H1 (cell line): ENCODE measurements around the gene GNB5. TPM values are rescaled to one million over a fixed set of nuclear protein-coding genes. Genes with fewer than 3 reads are reported as not detected.

ENCODE experiments used
- CHD7 ChIP-seq: fragments of 300-600 bp; sonication (generic); IDR thresholded peaks from 2 replicates; pipeline ENCODE4 v1.7.1; 2012; ENCODE audit warnings: low read length, moderate library complexity, mild to moderate bottlenecking, inconsistent platforms; ENCODE audit not compliant: insufficient replicate concordance
- EGR1 ChIP-seq: IDR thresholded peaks from 2 replicates; pipeline ENCODE4 v1.6.1; 2011; ENCODE audit warnings: low read depth, low read length, borderline replicate concordance
- RAD21 ChIP-seq, 2 experiments: IDR thresholded peaks in 1 of 2; conservative IDR thresholded peaks in 1 of 2; 2 replicates each; pipeline ENCODE4 v1.6.1; 2011; ENCODE audit warnings: low read depth in 2 of 2, low read length in 2 of 2, improper control_type of control experiment in 1 of 2, inconsistent platforms in 1 of 2, mild to moderate bottlenecking in 1 of 2, moderate library complexity in 1 of 2
- polyA plus RNA-seq, 7 experiments: library from polyadenylated mRNA; depleted of rRNA in 3 of 7; stranded (reverse) in 5 of 7; unstranded in 2 of 7; fragments of >200 nt in 5 of 7; fragments of 200-250 nt in 2 of 7; gene quantifications; 1 replicate in 5 of 7; 2 replicates in 1 of 7; 4 replicates in 1 of 7; pipeline versions ENCODE4 v1.2.1 to v1.2.3, GENCODE V29; 2011 to 2013; ENCODE audit warnings: missing spikeins in 2 of 7, mixed read lengths in 2 of 7
- total RNA-seq: library from RNA; stranded (reverse); fragmentation: NEBNext Ultra II Directional; extraction: Animal tissue kit (Norgen Biotek cat#: 25700); gene quantifications from 2 replicates; pipeline ENCODE4 v1.2.1, GENCODE V29; 2021

The GNB5 gene
- total and polyA plus RNA-seq, 2 of the 8 experiments (the other 6 are each of a cell fraction or from before 2014, with no cell fraction given): 21.7 to 42.5 TPM

DNA sequence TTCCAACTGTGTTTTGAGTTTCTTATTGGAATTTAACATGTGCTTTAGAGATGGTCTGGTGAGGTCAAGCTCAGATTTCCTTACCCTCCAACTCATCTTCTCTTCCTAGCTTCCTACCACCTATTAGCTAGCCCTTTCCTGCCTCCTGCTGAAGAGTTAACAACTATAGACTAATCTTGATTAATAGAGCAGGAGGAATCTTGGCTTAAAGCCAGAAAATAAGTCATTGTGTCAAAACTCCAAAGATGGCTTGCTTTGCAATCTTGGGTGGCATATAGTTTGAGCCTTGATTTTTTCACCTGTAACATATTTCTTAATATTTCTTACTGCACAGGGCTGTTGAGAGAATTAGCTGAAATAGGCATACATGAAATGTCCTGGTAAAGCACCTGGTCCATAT is 105.9 kb downstream of the GNB5 start (continued):
- TF ChIP-seq CHD7 (no peak), RAD21 (IDR thresholded peaks at IDR 0.05 in 1 of 2, conservative IDR thresholded peaks at IDR 0.05 in 1 of 2; ENCODE audit: low read depth in 2 of 2, low read length in 2 of 2) (no peak), EGR1 (no peak)
- TF ChIP-seq, all 59 proteins: peak for 0
